Measurements from ENCODE around the gene GALNT2.

Gene GALNT2

GRCh38 chr1:230310381-230311163 is 243.5 kb downstream of the GALNT2 start:
- DNase-seq: peak; percentile 58

GRCh38 chr1:230312676-230313075 is 245.6 kb downstream of the GALNT2 start:
- DNase-seq: no peak

GRCh38 chr1:230313453-230314141 is 246.6 kb downstream of the GALNT2 start:
- no peak for DNase-seq

GRCh38 chr1:230314142-230314470 is 247.1 kb downstream of the GALNT2 start:
- no peak for DNase-seq

GRCh38 chr1:230315099-230315498 is 248.1 kb downstream of the GALNT2 start:
- DNase-seq: no peak

GRCh38 chr1:230316864-230317745 is 250.1 kb downstream of the GALNT2 start:
- no peak for DNase-seq

GRCh38 chr1:230317823-230318819 is 251.1 kb downstream of the GALNT2 start:
- DNase-seq: no peak

- DNase-seq: no peak
Observed at GRCh38 chr1:230319014-230319747, 252.1 kb downstream of the GALNT2 start.

GRCh38 chr1:230320804-230321203 is 253.8 kb downstream of the GALNT2 start:
- DNase-seq: no peak

GRCh38 chr1:230321341-230321740 is 254.3 kb downstream of the GALNT2 start:
- no peak for DNase-seq

- no peak for DNase-seq
Observed at GRCh38 chr1:230321741-230322420, 254.8 kb downstream of the GALNT2 start.

- DNase-seq: no peak
Observed at GRCh38 chr1:230322421-230322756, 255.4 kb downstream of the GALNT2 start.

GRCh38 chr1:230322967-230323547 is 256.0 kb downstream of the GALNT2 start:
- DNase-seq: no peak

- no peak for DNase-seq
Observed at GRCh38 chr1:230323686-230324085, 256.6 kb downstream of the GALNT2 start.

GRCh38 chr1:230326971-230327891 is 260.2 kb downstream of the GALNT2 start:
- DNase-seq: no peak

GRCh38 chr1:230327892-230328284 is 260.9 kb downstream of the GALNT2 start:
- no peak for DNase-seq

GRCh38 chr1:230328342-230329015 is 261.4 kb downstream of the GALNT2 start:
- no peak for DNase-seq

- DNase-seq: no peak
Observed at GRCh38 chr1:230330157-230330556, 263.1 kb downstream of the GALNT2 start.
